MM.1S (cell line): ENCODE measurements around the gene BTG4.

Source experiments
- DNase-seq: peaks from one replicate; pipeline ENCODE4 v3.0.0-alpha.2; 2015
- H2AFZ ChIP-seq: fragments of 300-600 bp; sonication (generic); 2 replicates; pipeline ENCODE4 v1.6.0; 2016; ENCODE audit warnings: antibody characterized with exemption, low read length
- H3F3A ChIP-seq: fragments of 300-600 bp; sonication (generic); 2 replicates; pipeline ENCODE4 v1.6.1; 2016; ENCODE audit warnings: mild to moderate bottlenecking, antibody characterized with exemption, low read length, moderate library complexity, mixed read lengths; ENCODE audit not compliant: insufficient read depth
- H3K27ac ChIP-seq: fragments of 300-600 bp; sonication (generic); 2 replicates; pipeline ENCODE4 v1.5.1; 2016; ENCODE audit warnings: mild to moderate bottlenecking, low read length
- H3K27me3 ChIP-seq: fragments of 300-600 bp; sonication (generic); replicated peaks from 2 replicates; pipeline ENCODE4 v1.6.0; 2016; ENCODE audit warnings: low read length; ENCODE audit not compliant: insufficient read depth
- H3K36me3 ChIP-seq: fragments of 300-600 bp; sonication (generic); replicated peaks from 2 replicates; pipeline ENCODE4 v1.6.1; 2016; ENCODE audit warnings: mild to moderate bottlenecking, low read length, mixed read lengths; ENCODE audit not compliant: insufficient read depth
- H3K4me1 ChIP-seq: fragments of 300-600 bp; sonication (generic); 2 replicates; pipeline ENCODE4 v1.6.1; 2016; ENCODE audit warnings: low read length, mixed read lengths
- H3K4me2 ChIP-seq: fragments of 300-600 bp; sonication (generic); 2 replicates; pipeline ENCODE4 v1.6.0; 2016; ENCODE audit warnings: low read depth, low read length
- H3K4me3 ChIP-seq: fragments of 300-600 bp; sonication (generic); 2 replicates; pipeline ENCODE4 v1.5.1; 2016; ENCODE audit warnings: low read length, mixed read lengths
- H3K79me2 ChIP-seq: fragments of 300-600 bp; sonication (generic); 2 replicates; pipeline ENCODE4 v1.6.1; 2016; ENCODE audit warnings: mixed run types, low read length, mixed read lengths
- H3K9ac ChIP-seq: fragments of 300-600 bp; sonication (generic); 2 replicates; pipeline ENCODE4 v1.6.1; 2016; ENCODE audit warnings: low read length, mixed read lengths
- H3K9me2 ChIP-seq: fragments of 300-600 bp; sonication (generic); replicated peaks from 2 replicates; pipeline ENCODE4 v1.6.1; 2016; ENCODE audit warnings: mild to moderate bottlenecking, low read length, mixed read lengths; ENCODE audit not compliant: insufficient read depth
- H3K9me3 ChIP-seq: fragments of 300-600 bp; sonication (generic); replicated peaks from 2 replicates; pipeline ENCODE4 v1.6.1; 2016; ENCODE audit warnings: mild to moderate bottlenecking, low read length, mixed read lengths; ENCODE audit not compliant: insufficient read depth
- H4K20me1 ChIP-seq: fragments of 300-600 bp; sonication (generic); 2 replicates; pipeline ENCODE4 v1.6.1; 2016; ENCODE audit warnings: mild to moderate bottlenecking, low read length, moderate library complexity, mixed read lengths; ENCODE audit not compliant: insufficient read depth
- CTCF ChIP-seq: fragments of 300-600 bp; sonication (generic); IDR thresholded peaks from 2 replicates; pipeline ENCODE4 v1.5.1; 2016; ENCODE audit warnings: antibody characterized with exemption, low read length, mixed read lengths
- EZH2 ChIP-seq: fragments of 300-600 bp; sonication (generic); optimal IDR thresholded peaks from 2 replicates; pipeline ENCODE3; 2017; ENCODE audit warnings: low read depth, mild to moderate bottlenecking, antibody characterized with exemption, low read length, mixed read lengths
- EZH2phosphoT487 ChIP-seq: fragments of 300-600 bp; sonication (generic); IDR thresholded peaks from 2 replicates; pipeline ENCODE4 v1.6.1; 2018; ENCODE audit warnings: antibody characterized with exemption, low read length

The BTG4 gene

DNA sequence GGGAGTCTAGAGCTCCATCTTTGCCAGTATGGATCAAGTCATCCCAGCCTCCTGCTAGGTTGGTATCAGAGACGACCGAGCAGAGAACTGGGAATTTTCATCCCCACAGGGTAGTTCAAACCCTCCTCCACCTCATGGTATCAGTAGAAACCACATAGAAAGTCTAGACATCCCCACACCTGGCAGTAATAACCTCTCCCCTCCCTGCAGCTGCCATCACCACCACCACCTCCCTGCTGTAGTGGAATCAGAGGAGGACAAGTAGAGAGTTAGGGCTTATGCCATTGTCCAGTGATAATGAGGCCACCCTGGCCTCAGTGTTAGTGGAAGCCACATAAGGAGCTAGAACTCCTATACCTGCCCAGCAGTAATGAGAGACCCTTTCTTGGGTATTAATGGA lies 34.3 kb downstream of the BTG4 start:
- no peaks in the 10 kb centered on the region for H3F3A ChIP-seq
- H3K27me3 ChIP-seq: no peaks in the 10 kb centered on the region
- no peaks in the 10 kb centered on the region for H3K9me2 ChIP-seq
- no peaks in the 10 kb centered on the region for H3K36me3 ChIP-seq
- no peaks in the 10 kb centered on the region for H4K20me1 ChIP-seq
- no peak overlapping the region for H2AFZ ChIP-seq
- no peak overlapping the region for H3K4me3 ChIP-seq
- no peak overlapping the region for H3K27ac ChIP-seq
- H3K4me2 ChIP-seq: no peak overlapping the region
- no peaks in the 10 kb centered on the region for H3K9me3 ChIP-seq
- no peaks in the 10 kb centered on the region for H3K79me2 ChIP-seq
- TF ChIP-seq EZH2 (no peak), EZH2phosphoT487 (no peak), CTCF (no peak)
- no peak for DNase-seq
- H3K9ac ChIP-seq: no peak overlapping the region
- H3K4me1 ChIP-seq: no peaks in the 10 kb centered on the region

GRCh38 chr11:111476956-111477355 lies 35.2 kb downstream of the BTG4 start:
- Histone ChIP-seq H3K79me2 (no peaks in the 10 kb centered on the region), H3K4me2 (no peak overlapping the region), H3F3A (no peaks in the 10 kb centered on the region), H4K20me1 (no peaks in the 10 kb centered on the region), H3K9ac (no peak overlapping the region), H3K27me3 (no peaks in the 10 kb centered on the region), H2AFZ (no peak overlapping the region), H3K4me1 (no peaks in the 10 kb centered on the region), H3K9me3 (no peaks in the 10 kb centered on the region), H3K27ac (no peak overlapping the region), H3K9me2 (no peaks in the 10 kb centered on the region), H3K4me3 (no peak overlapping the region), H3K36me3 (no peaks in the 10 kb centered on the region)
- no peak for TF ChIP-seq EZH2phosphoT487
- no peak for TF ChIP-seq CTCF
- no peak for TF ChIP-seq EZH2
- no peak for DNase-seq

GRCh38 chr11:111476366-111476765 lies 35.8 kb downstream of the BTG4 start:
- no peaks in the 10 kb centered on the region for H4K20me1 ChIP-seq
- no peak overlapping the region for H3K4me3 ChIP-seq
- no peak for DNase-seq
- no peak overlapping the region for H2AFZ ChIP-seq
- H3K27me3 ChIP-seq: no peaks in the 10 kb centered on the region
- TF ChIP-seq EZH2phosphoT487 (no peak), EZH2 (no peak), CTCF (no peak)
- no peaks in the 10 kb centered on the region for H3K9me3 ChIP-seq
- H3K36me3 ChIP-seq: no peaks in the 10 kb centered on the region
- H3F3A ChIP-seq: no peaks in the 10 kb centered on the region
- H3K4me2 ChIP-seq: no peak overlapping the region
- H3K9ac ChIP-seq: no peak overlapping the region
- H3K9me2 ChIP-seq: no peaks in the 10 kb centered on the region
- H3K79me2 ChIP-seq: no peaks in the 10 kb centered on the region
- no peaks in the 10 kb centered on the region for H3K4me1 ChIP-seq
- H3K27ac ChIP-seq: no peak overlapping the region
